ENCODE data around the gene CLPTM1L.

CLPTM1L gene

DNA sequence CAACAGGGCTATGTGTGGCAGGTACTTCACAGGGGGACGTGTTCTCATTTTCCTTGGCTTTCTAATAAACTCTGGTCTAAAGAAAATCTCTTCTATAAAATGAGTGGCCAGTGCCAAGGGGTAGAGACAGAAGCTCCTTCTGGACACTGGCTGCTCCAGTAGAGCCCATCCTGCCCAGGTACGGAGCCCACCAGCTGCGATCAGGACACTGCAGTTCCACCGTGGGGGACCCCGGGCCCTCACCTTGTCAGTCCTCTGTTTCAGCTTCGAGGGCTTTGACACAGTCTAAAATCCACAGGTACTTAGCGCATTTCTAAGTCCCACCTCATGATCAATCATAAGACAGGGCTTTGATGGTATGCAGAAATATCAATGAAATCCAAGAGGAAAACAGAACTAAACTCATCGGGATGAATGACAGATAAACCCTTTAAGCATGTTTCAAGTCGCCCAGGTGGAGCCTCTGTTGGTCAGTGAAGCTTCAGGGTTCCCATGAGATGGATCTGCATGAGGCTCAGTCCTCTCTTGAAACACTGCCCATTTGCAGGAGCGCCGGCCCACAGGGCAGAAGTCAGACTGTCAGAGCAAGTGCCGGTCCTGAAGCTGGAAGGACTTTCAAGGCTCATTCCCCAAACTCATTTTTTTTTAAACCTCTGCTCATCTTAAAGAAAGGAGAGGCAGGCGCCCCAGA is 29.7 kb downstream of the CLPTM1L start:
- peak; percentile 66 for DNase-seq (ENCODE audit: low read depth)

DNA sequence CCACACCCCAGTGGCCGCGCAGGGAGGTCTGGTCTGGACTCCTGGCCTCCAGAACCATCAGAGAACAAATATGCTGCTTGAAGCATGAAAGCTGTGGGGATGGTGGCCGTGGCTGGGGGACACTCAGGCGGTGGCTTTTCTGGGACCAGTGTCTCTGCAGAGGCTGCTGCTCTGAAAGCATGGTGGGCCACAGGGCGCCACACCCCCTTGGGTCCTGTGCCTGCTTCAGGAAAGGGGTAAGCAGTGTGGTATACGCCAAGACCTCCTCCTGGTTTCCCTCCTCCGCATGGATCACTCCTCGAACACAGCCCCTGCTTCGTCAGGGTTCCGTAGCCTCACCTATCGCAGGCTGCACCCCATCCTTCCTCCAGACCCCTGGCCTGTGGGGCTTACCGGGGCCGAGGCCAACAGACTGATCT is 30.3 kb downstream of the CLPTM1L start:
- DNase-seq (ENCODE audit: low read depth) = no peak

GRCh38 chr5:1312993-1313833 is 31.7 kb downstream of the CLPTM1L start:
- no peak for DNase-seq (ENCODE audit: low read depth)

GRCh38 chr5:1312206-1312605 is 32.7 kb downstream of the CLPTM1L start:
- DNase-seq (ENCODE audit: low read depth) = peak; percentile 28

DNA sequence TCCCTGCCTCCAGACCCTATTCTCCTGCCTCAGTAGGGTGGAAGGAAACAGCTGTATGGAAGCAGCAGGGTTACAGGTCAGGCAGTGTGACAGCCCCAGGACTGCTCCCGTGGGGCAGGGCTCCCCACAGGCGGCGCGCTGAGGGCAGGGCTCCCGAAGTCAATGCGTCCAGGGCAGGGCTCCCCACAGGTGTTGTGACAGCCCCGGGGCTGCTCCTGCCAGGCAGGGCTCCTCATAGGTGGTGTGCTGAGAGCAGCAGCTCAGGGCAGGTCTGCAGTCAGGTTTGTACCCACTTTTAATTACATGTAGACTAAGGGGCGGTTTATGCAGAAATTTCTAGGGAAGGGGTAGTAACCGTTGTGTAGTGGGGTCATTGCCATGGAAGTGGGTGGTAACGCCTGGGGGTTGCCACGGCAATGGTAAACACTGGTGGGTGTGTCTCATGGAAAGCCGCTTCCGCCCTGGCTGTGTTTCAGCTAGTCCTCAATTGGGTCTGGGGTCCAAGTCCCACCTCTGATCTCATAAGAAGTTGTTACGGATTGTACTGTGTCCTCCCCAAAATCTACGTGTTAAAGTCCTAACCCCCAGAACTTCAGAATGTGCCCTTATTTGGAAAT is 33.4 kb downstream of the CLPTM1L start:
- no peak for DNase-seq (ENCODE audit: low read depth)

DNA sequence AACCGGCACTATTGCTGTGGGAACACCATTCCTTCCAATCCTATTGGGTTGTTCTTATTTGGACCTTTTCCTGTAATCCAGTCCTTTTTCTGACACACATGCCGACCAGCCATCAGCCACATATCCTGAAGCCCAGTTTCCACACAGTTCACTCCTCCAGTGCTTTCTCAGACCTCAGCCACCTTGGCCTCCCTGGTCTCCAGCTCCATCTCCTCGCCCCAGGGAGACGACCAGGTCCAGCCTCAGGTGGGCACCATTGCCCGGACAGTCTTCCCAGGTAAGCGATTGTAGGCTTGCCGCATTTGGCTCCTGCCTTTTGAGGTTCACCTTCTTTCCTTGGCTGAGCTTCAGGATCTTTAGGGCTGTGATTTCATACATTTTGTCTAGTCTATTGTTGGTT is 34.8 kb downstream of the CLPTM1L start:
- DNase-seq (ENCODE audit: low read depth) = no peak

- no peak for DNase-seq (ENCODE audit: low read depth)
These were observed 40.9 kb downstream of the CLPTM1L start for GRCh38 chr5:1304033-1304432.

- DNase-seq (ENCODE audit: low read depth) = no peak
These were observed 42.6 kb downstream of the CLPTM1L start for GRCh38 chr5:1302258-1302657.

DNA sequence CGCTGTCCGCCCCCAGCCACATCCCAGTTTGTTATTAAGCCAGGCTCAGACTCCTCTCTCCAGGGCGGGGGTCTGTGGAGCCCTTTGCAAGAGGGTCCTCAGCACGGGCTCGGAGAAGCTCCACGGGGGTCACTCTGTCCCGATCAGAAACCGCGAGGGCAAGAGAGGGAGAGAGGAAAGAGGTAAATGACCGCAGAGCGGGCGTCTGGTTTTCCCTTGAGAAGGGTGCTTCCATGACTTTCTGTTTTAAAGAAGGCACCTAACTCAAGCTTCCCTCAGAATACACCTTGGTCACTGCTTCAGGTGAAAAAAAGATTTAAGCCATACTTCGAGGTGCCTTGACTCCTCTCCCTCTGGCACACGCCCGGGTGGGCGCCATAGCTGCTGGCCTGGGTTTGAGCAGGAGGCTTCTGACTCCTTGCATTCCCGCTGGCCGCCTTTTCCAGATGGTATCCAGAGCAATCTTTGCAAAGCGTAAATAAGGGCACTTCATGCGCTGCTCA is 44.3 kb downstream of the CLPTM1L start:
- DNase-seq (ENCODE audit: low read depth) = no peak

DNA sequence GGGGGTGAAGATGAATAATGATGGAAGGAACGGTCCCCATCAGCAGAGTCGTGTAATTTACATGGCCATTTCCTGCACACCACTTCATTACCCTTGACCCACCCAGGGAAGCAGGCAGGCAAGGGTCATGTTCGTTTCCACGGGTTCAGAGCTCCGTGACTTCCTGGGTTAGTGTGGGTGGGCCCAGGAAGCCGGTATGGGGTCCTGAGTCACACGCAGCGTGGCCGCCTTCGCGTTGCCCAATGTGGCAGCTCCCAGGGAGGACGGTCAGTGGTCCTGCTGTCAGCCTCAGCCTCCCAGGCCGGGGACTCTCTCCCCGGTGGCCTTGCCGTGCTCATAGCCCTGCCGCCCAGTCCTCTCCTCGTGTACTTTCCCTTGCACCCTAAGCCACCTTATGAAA is 44.9 kb downstream of the CLPTM1L start:
- DNase-seq (ENCODE audit: low read depth) = no peak

- DNase-seq (ENCODE audit: low read depth) = no peak
These were observed 45.4 kb downstream of the CLPTM1L start for GRCh38 chr5:1299511-1299850.

GRCh38 chr5:1298723-1299510 is 46.0 kb downstream of the CLPTM1L start:
- no peak for DNase-seq (ENCODE audit: low read depth)

- DNase-seq (ENCODE audit: low read depth) = no peak
These were observed 46.8 kb downstream of the CLPTM1L start for GRCh38 chr5:1298067-1298551.

GRCh38 chr5:1297243-1297642 is 47.7 kb downstream of the CLPTM1L start:
- DNase-seq (ENCODE audit: low read depth) = no peak

- no peak for DNase-seq (ENCODE audit: low read depth)
These were observed 49.3 kb downstream of the CLPTM1L start for GRCh38 chr5:1295650-1296037.

GRCh38 chr5:1294835-1295649 is 49.9 kb downstream of the CLPTM1L start, which contains the start of gene TERT:
Gene TERT, minus strand, starts transcription at chr5:1295068. Its CDS starts 79 bp downstream, at chr5:1294989.
- DNase-seq (ENCODE audit: low read depth) = peak; percentile 67

DNA sequence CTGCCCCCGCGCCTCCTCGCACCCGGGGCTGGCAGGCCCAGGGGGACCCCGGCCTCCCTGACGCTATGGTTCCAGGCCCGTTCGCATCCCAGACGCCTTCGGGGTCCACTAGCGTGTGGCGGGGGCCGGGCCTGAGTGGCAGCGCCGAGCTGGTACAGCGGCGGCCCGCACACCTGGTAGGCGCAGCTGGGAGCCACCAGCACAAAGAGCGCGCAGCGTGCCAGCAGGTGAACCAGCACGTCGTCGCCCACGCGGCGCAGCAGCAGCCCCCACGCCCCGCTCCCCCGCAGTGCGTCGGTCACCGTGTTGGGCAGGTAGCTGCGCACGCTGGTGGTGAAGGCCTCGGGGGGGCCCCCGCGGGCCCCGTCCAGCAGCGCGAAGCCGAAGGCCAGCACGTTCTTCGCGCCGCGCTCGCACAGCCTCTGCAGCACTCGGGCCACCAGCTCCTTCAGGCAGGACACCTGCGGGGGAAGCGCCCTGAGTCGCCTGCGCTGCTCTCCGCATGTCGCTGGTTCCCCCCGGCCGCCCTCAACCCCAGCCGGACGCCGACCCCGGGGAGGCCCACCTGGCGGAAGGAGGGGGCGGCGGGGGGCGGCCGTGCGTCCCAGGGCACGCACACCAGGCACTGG is 50.6 kb downstream of the CLPTM1L start:
- DNase-seq (ENCODE audit: low read depth) = no peak

DNA sequence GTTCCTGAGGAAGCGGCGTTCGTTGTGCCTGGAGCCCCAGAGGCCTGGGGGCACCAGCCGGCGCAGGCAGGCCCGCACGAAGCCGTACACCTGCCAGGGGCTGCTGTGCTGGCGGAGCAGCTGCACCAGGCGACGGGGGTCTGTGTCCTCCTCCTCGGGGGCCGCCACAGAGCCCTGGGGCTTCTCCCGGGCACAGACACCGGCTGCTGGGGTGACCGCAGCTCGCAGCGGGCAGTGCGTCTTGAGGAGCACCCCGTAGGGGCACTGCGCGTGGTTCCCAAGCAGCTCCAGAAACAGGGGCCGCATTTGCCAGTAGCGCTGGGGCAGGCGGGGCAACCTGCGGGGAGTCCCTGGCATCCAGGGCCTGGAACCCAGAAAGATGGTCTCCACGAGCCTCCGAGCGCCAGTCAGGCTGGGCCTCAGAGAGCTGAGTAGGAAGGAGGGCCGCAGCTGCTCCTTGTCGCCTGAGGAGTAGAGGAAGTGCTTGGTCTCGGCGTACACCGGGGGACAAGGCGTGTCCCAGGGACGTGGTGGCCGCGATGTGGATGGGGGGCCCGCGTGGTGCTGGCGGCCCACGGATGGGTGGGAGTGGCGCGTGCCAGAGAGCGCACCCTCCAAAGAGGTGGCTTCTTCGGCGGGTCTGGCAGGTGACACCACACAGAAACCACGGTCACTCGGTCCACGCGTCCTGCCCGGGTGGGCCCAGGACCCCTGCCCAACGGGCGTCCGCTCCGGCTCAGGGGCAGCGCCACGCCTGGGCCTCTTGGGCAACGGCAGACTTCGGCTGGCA is 51.3 kb downstream of the CLPTM1L start:
- DNase-seq (ENCODE audit: low read depth) = no peak

DNA sequence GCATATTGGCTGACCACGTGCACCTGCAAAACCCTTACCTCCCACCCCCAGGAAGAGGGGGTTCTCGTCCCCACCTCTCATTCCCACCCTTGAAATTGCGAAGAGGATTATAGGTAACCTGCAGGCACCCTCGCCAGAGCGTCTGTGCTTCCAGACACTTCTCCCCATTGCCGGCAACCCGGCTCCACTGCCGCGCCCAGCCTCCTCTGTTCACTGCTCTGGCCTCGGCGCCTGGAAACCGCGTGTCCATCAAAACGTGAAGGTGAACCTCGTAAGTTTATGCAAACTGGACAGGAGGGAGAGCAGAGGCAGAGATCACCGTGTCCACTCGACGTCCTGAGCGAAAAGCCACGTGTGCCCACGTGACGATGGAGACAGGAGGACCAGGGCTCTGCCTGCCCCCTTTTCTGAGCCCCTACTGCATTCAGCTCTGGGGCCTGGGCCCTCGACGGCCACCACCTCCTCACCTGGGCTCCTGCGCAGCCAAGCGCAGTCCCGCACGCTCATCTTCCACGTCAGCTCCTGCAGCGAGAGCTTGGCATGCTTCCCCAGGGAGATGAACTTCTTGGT is 52.0 kb downstream of the CLPTM1L start:
- no peak for DNase-seq (ENCODE audit: low read depth)
